GM21619 (cell line): ENCODE measurements around the gene RADIL.
A peak's percentile ranks its signal among the peaks of the same experiment; 100 is the strongest.

Source experiments
- ATAC-seq: cut with Tn5 transposase; IDR thresholded peaks from one replicate; pipeline ENCODE4 v1.9.1; 2021; ENCODE audit not compliant: unreplicated experiment

The RADIL gene

DNA sequence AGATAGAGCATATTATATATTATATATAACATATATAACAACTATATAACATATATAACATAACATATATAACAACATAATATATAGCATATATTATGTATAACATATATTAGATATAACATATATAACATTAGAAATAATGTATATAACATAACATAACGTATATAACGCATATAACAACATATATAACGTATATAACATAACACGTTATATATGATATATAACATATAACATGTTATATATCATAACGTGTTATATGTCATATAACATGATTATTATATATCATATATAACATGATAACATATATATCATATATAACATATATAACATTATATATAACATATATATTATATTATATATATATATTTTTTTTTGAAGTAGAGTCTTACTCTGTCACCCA is 104.4 kb downstream of the RADIL start:
- no peak for ATAC-seq

DNA sequence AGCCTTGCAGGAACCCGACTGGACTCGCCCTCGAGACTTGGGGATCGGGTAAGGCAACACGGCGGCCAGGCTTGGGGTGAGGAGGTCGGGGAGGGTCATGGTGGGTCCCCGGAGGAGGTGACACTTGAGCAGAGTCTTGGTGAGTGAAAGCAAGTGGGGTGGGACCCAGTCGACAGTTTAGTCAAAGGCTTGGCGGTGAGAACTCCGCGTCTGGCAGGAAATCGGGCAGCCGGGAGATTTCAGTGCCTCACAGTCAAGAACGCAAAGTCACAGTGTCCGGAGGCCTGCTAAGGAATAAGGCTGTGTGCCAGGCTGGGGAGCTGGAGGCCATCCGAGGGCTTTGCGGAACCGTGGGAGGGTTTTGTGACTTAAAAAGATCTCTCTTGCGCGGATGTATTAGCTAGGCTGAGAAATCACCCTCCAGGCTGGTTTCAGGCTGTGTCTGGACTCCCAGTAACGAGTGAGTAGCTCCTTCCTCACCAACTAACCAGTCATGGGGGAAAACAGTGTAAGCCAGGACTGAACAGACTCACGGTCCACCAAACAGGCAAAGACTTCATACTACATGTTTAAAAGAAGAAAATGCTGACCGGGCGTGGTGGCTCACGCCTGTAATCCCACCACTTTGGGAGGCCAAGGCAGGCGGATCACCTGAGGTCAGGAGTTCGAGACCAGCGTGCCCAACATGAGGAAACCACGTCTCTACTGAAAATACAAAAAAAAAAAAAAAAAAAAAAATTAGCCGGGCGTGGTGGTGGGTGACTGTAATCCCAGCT is 107.5 kb downstream of the RADIL start:
- peak; percentile 17 for ATAC-seq

DNA sequence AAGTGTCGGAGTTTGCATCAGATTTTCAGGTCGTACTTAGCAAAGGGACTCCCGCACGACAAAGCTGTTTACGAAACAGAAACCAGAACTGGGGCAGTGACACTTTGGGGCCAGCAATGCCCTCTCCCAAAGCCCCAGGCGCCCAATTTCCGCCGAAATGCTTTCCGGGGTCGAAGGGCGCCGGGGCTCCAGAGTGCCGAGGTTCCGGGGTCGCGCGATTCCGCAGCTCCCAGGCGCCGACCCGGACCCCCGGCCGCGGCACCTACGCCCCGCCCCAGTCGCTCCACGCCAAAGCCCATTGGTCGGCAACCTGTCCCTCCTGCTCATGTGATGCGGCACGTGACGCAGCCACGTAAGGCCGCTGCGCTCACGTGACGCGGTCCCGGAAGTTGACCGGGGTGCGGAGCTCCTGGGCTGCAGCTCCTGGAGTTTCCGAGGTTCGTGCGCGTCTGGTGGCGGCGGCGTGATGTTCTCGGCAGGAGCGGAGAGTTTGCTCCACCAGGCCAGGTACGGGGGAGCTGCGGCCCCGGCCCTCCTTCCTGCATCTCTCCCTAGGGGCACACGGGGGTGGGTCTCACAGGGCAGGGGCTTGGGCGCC is 108.2 kb downstream of the RADIL start, which contains the start of gene AP5Z1:
Gene AP5Z1 (plus strand): TSS at position 374 of the 598 bp plus-strand sequence. CDS start 93 bp downstream, at position 467.
- peak; percentile 83 for ATAC-seq

DNA sequence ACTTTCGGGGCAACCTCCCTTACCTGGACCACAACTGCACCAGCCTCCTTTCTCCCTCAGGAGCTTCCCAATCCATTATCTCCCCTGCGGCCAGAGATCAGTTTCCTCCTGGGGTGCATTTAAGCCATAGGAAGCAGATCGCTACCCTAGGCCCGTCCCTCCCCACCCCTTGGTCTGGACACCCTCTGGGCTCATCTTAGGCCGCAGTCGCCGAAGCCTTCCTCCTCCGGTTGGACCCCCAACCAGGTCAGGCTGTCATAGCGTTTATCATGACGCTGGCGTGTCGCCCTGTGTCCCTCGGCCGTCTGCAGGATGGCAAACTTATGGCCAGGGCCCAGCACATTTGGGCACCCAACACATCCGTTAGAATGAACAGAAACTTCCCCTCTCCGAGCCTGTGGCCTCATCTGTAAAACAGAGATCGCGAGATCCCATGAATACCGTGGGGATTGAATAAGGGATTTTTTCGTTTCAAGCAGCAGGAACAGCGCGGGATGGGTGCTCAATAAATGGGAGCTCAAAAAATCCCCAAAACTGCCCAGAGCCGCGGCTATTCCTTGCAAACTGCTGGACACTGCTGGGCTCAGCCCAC is 108.8 kb downstream of the RADIL start:
- ATAC-seq: peak; percentile 27

DNA sequence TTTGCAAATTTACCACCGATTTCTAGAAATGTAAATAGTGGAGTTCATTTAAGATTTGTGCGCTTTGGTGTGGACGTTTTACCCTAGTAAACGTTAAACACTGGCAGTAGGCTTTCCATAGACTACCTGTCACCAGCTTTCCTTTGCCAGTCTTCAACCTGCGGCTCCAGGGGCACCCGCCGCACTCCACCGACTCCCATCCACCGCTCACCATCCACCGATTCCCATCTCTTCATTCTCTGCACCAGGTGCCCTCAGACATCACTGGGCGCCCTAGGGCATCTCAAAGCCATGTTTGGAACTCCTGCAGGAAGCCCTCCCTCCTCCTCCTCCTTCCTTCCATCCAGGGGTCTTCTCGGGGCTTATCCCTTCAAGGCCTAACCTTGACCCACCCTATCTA is 109.5 kb downstream of the RADIL start:
- no peak for ATAC-seq

DNA sequence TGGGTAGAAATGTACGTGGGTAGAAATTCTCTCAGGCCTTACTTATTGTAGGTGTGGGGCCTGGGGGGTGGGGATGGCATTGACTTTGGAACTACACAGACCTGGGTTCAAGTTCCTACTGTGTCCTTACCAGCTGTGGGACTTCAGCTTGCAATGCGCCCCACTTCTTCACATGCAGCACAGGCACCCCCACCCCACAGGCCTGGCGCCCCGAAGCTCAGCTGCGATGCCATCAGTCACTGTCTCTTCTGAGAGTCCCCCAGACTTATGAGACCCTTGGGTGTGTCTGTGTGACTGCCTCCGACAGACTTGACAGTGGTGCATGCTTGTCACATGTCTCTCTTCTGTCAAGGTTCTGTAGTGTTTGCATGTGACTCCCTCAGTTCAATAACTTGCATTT is 111.2 kb downstream of the RADIL start:
- ATAC-seq: no peak

DNA sequence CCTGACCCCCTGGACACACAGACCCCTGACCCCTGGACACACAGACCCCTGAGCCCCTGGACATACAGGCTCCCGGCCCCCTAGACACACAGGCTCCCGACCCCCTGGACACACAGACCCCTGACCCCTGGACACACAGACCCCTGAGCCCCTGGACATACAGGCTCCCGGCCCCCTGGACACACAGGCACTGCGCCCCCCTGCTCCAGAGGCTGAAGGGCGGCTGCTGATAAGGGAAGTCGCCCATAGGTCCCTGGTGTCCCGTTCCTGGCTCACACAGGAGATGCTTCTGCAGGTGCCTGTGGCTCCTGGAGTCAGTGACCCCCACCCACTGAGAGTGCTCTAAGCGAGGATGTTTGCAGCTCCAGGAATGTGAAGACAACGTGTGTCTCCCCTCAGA is 111.8 kb downstream of the RADIL start:
- ATAC-seq: no peak

DNA sequence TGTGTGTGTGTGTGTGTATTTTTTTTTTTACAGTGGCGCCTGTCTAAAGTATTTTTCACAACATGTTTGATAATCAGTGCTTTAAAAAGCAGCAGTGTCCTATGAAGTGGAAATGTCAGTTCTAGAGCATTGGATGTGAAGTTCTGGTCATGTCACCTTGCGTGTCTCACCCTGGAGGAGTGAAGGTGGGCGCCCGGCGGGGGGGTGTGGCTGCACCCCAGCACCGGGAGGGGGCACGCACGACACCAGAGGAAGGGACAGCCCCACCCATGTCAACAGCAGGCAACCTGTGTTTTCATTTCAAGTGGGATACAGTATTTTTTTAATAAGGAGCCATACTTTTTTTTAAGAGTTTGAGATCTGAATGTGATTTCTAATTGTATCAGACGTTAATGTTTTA is 112.6 kb downstream of the RADIL start:
- no peak for ATAC-seq

DNA sequence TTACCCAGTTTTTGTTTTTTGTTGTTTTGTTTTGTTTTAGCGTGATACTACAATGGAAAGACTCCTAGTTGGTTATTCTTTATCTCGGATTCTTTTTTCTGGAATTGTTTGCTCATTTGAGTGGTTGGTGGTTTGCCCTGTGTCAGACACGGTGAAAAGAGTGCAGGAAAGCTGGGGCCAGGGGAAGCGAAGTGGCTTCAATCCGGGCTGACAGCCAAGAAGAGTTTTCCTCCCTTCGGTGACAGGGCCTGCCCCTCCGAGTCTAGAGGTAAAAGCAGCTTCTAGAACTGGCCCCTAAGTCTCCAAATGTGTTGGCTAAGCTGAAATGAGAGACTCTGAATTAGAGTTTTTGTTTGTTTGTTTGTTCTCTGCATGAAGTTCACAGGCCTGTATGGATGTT is 113.8 kb downstream of the RADIL start:
- ATAC-seq: no peak

DNA sequence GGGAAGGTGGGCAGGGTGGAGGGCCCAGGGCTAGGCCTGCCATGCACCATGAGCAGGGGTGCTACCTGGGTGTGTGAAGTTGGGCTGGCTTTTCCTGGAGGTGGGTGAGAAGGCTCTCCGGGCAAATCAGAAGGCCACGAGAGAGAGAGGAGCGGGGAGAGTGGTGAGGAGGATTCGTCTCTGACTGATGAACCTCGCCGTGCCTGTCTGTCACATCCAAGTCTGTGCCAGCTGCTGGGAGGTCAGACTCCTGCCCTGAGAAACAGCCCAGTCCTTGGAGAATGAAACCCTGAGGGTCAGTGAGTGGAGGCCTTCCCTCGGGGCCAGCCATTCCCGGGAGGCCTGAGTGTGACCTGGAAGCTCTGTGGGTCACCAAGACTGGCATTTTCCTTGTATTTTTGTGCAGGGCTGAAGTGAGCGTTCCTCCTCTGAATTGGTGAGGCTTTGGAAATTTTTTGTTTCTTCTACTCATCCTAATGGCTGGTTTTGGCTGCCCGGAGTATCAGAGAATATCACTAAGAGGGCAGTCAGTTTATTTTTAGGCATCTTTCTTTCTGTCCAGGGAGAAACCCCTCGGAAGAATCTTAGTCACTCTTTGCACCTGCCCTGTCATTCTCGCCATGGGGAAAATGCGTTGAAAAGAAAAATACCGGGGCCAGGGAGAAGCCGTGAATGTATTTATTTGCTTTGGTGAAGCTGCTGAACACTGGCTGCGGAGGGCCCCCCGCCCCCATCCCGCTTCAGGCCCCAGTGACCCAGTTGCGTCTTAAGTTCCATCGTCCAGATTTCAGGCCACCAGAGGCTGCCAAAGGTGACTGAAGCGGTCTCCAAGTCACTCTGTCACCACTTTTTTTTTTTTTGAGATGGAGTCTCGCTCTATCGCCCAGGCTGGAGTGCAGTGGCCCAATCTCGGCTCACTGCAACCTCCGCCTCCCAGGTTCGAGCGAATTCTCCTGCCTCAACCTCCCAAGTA is 114.6 kb downstream of the RADIL start:
- no peak for ATAC-seq

DNA sequence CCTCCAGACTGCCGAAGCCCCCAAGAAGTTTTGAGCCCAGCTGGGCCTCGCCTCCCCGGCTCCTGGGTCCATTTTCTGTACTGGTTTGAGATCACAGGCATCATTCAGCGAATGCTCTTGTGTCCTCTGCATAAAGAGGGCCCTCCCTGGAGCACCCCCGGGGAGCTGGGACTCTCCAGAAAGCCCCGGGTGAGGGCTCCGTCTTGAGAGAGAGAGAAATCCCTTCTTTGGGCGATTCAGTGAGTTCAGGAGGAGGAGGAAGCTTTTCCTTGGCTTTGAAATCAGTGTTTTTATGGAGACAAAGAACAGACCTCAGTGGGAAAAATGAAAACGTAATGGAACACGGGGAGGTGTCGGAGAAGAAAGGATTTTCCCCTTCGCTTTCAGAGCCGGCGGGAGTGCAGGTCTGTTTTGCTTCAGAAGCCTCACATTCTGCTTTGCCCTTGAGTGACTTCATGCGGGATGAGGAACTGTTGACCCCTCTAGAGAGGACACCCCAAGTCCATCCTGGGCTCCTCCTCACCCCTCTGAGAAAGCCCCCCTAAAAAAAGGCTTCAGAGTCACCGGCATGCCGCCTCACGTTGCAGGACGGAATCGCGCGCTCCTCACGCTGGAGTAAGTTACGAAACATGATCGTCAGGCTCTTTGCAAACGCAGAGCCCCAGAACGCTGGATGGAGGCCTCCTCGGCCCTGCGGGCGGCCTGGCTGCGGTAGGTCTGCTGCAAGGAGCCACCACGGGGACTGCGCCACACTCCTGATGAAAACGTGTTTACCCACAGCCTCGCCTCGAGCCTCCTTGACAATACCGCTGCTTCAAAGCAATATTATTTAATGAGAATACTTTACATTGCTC is 116.6 kb downstream of the RADIL start:
- ATAC-seq: no peak

DNA sequence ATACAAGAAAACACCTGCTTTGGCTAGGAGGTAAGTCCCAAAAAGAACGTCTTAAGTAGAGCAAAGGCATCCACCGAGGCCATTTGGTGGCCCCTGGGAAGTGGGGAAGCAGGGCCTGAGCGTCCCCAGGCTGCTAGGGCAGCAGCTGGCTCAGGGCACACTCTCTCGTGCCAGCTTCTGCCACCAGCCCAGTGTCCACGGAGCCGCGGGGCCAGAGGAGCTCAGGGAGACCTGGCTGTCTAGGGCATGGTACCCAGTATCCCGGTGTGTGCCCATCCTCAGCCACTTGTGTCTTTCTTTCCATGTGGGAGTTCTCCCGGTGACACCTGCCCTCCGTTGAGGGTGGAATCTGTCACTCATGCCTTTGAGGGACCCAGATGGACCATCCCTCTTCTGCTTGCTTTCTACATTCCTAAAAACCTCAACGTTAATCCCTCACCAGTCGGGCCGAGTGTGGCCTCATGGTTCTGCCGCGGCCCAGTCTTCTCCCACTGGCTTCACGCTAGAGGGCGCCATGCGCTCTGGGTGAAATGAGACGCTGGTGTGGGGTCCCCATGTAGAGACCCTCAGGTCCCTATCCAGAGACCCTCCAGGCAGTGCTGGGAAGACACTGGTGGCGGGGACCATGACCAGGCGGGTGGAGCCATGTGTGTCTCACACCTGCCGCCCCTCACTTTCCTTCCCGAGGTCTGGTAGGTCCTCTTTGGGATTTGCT is 117.6 kb downstream of the RADIL start:
- no peak for ATAC-seq

DNA sequence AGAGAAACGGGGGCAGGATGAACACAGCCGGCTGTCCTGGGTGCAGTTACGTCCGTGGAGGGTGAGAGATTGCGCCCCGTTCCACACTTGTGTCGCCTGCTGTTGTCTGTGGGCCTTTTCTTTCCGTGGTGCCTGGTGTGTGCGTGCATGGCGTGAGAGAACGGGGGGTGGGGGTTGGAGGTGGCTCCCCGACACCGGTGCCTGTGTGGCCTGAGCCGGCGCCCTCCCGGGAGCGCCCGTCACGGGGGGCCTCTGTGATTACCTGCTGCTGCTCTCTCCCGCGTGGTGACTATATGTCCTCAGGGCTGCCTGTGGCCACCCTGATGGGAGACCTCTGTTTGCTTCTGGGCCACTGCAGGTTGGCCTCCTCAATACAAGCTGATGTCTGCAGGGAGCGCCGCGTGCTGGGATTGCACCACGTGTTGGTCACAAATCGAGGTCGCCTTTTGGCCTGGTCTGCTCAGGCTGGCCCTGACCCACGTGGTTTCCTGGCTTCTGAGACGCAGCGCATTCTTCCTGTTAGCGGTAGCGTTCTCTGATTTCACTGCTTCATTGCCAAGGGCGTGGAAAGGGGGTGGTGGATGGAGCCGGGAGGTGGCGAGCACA is 119.0 kb downstream of the RADIL start:
- ATAC-seq: no peak

DNA sequence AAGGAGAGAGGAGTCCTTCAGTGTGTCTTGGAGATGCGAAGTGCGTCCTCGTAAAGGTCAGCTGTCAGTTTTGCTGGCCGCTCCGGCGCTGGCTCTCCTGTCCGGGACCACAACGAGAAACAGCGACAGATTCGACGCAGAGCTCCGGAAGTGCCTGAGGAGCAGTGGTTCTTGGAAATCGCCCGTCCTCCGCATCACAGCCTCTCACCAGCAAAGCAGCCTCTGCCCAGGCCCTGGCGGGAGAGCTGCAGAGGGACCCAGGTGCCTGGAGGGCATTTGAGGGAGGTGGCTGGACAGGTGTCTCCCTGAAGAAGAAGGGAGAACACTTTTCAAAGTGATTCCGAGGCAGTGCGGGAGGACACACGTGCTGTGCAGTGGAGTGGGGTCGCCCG is 119.7 kb downstream of the RADIL start:
- ATAC-seq: no peak

DNA sequence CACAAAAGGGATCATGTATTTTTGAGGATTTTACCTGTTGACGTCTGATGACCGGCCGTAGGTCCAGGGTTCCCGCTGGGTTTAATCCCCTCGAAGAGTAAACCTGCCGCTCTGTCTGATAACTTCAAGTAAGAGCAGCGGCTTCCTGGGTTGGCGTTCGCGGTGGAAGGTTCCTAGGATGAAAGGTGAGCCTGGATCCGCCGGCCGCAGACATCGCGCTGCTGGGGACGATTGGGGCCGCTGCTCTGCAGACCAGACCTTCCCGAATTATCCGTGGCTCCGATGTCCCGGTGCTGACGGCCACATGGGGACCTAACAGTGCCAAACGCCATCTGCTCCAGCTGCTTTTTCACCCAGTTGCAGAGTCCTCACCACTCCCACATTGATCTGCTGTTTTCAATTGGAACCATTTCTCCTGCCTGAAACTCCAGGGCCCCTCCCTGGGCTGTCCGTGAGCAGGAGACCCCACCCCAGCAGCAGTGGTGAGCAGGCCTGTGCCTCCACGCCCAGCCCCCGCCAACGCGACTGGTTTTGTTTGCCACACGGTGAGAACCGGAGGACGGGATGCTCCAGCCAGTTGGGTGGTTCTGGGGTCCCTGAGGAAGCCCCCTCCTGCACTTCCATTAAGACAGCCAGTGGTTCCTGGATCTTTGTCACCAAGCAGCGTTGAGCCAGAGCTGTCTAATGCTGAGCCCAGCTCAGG is 120.3 kb downstream of the RADIL start:
- no peak for ATAC-seq

DNA sequence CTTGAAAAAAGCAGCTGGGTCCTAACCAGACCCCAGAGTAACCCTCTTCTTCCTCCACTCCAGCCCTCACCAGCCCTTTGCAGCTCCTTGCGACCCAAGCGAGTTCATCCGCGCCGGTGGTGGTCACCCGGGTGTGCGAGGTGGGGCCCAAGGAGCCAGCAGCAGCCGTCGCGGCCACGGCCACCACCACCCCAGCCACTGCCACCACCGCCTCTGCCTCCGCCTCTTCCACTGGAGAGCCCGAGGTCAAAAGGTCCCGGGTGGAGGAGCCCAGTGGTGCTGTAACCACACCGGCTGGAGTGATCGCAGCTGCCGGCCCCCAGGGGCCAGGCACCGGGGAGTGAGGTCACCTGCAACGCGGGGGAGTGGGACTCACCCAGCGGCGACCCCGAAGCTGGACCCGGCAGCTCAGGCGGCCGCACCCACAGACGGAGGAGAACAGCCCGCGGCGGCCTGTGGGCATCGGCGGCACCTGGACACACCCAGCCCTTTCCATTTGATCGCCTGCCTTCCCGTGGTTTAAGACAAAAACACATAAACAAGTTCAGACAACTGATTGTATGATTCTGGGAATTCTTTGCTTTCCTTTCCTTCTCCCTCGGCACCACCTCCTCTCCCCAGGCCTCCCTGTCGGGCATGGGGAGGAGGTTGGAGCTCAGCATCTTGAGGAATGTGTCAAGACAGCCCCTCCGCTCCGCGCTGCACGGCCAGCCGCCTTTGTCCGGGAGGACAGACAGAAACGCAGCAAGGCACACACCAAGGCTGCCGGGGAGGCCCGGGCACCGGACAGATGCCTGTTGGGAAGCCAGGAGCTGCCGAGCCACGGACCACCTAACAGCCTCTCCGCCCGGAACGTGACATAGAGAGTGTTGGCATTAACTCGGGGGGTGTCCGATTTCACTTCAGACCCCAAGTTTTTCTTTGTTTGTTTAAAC is 121.1 kb downstream of the RADIL start:
- ATAC-seq: no peak

DNA sequence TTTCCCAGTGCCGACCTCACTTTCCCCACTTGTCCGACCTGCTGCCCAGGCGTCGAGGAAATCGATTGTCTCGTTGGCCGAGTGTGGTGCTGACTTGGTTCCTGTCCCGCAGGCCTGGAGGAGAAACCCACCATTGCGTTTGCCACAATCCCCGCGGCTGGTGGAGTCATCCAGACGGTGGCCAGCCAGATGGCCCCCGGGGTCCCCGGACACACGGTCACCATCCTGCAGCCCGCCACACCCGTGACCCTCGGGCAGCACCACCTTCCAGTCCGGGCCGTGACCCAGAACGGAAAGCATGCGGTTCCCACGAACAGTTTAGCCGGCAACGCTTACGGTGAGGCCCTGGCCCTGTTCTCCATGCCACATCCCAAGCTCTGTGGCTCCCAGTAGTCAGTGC is 122.6 kb downstream of the RADIL start:
- no peak for ATAC-seq

DNA sequence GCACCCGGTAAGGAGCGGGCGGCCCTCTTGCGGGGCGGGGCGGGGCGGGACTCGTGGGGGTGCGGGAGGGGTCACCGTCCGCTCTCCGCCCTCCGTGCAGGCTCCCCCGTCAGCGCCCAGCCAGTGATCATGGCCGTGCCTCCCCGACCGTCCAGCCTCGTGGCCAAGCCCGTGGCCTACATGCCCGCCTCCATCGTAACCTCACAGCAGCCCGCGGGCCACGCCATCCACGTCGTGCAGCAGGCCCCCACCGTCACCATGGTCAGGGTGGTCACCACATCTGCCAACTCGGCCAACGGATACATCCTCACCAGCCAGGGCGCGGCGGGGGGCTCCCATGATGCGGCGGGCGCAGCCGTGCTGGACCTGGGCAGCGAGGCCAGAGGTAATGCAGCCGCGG is 124.3 kb downstream of the RADIL start:
- no peak for ATAC-seq
